HepG2 (cell line): Measurements from ENCODE around the gene TGM3. TPM values are rescaled to one million over a fixed set of nuclear protein-coding genes. Genes with fewer than 3 reads are reported as not detected.

Source experiments
- ATF7-NPFF ChIP-seq: sonication (generic); formaldehyde crosslinking; IDR thresholded peaks from 2 replicates; pipeline ENCODE4 v1.8.1; 2023; ENCODE audit warnings: mild to moderate bottlenecking, low read depth, missing genetic modification reagents, moderate library complexity
- CTCF ChIP-seq: sonication (generic); formaldehyde crosslinking; IDR thresholded peaks from 2 replicates; pipeline ENCODE4 v1.5.0; 2020; ENCODE audit warnings: mild to moderate bottlenecking, missing genetic modification reagents, moderate library complexity
- KDM3A ChIP-seq: IDR thresholded peaks from 2 replicates; pipeline ENCODE4 v1.6.1; 2018; ENCODE audit warnings: low read depth, missing compliant biosample characterization
- KLF6 ChIP-seq: IDR thresholded peaks from 2 replicates; pipeline ENCODE4 v1.8.0; 2016; ENCODE audit warnings: missing biosample characterization, missing genetic modification reagents
- PHF8 ChIP-seq: sonication (generic); formaldehyde crosslinking; IDR thresholded peaks from 2 replicates; pipeline ENCODE4 v1.5.0; 2020; ENCODE audit warnings: missing genetic modification reagents
- POGZ ChIP-seq: sonication (generic); formaldehyde crosslinking; IDR thresholded peaks from 2 replicates; pipeline ENCODE4 v1.4.0; 2020; ENCODE audit warnings: mild to moderate bottlenecking, missing genetic modification reagents
- RARG ChIP-seq: sonication (generic); formaldehyde crosslinking; IDR thresholded peaks from 2 replicates; pipeline ENCODE4 v1.4.0; 2020; ENCODE audit warnings: low read depth, mild to moderate bottlenecking, missing genetic modification reagents
- REL ChIP-seq: sonication (generic); formaldehyde crosslinking; conservative IDR thresholded peaks from 2 replicates; pipeline ENCODE4 v1.8.0; 2022; ENCODE audit warnings: mild to moderate bottlenecking, missing genetic modification reagents, moderate library complexity
- REPIN1 ChIP-seq: sonication (generic); formaldehyde crosslinking; IDR thresholded peaks from 2 replicates; pipeline ENCODE4 v1.8.0; 2022; ENCODE audit warnings: missing genetic modification reagents, low read depth, mild to moderate bottlenecking, borderline replicate concordance
- SALL2 ChIP-seq: sonication (generic); formaldehyde crosslinking; IDR thresholded peaks from 2 replicates; pipeline ENCODE4 v1.8.1; 2023; ENCODE audit warnings: mild to moderate bottlenecking, missing genetic modification reagents, inconsistent platforms
- YEATS2 ChIP-seq: sonication (generic); formaldehyde crosslinking; IDR thresholded peaks from 2 replicates; pipeline ENCODE4 v1.4.0; 2020; ENCODE audit warnings: missing genetic modification reagents, borderline replicate concordance
- ZNF263 ChIP-seq: sonication (generic); formaldehyde crosslinking; IDR thresholded peaks from 2 replicates; pipeline ENCODE4 v1.4.0; 2020; ENCODE audit warnings: missing genetic modification reagents
- ZNF280B ChIP-seq: sonication (generic); formaldehyde crosslinking; IDR thresholded peaks from 2 replicates; pipeline ENCODE4 v1.5.0; 2020; ENCODE audit warnings: missing genetic modification reagents, mild to moderate bottlenecking, borderline replicate concordance
- ZNF362 ChIP-seq: sonication (generic); formaldehyde crosslinking; IDR thresholded peaks from 2 replicates; pipeline ENCODE4 v1.4.0; 2020; ENCODE audit warnings: missing genetic modification reagents, mild to moderate bottlenecking, borderline replicate concordance
- ZNF407 ChIP-seq: sonication (generic); formaldehyde crosslinking; IDR thresholded peaks from one replicate; pipeline ENCODE4 v1.5.1; 2020; ENCODE audit warnings: mild to moderate bottlenecking, missing genetic modification reagents; ENCODE audit errors: not compliant biosample characterization
- polyA plus RNA-seq, 8 experiments: library from polyadenylated mRNA; depleted of rRNA in 3 of 8; stranded (reverse) in 7 of 8; unstranded in 1 of 8; fragments of >200 nt; fragmentation: Illumina TruSeq in 4 of 8; extraction: Trizol in 4 of 8; gene quantifications; 2 replicates each; pipeline versions ENCODE4 v1.2.1 to v1.2.3, GENCODE V29; 2011 to 2016; ENCODE audit warnings: low read depth in 4 of 8, missing spikeins in 1 of 8, mixed read lengths in 1 of 8; ENCODE audit not compliant: insufficient read depth in 1 of 8
- total RNA-seq, 5 experiments: library from RNA; depleted of rRNA; stranded (reverse); fragments of >200 nt; fragmentation: Illumina TruSeq; extraction: Trizol; gene quantifications; 2 replicates each; pipeline ENCODE4 v1.2.3, GENCODE V29; 2016; ENCODE audit warnings: low read depth in 1 of 5

Gene TGM3
- total and polyA plus RNA-seq, 2 of the 13 experiments (the other 11 are each of a cell fraction or from before 2014, with no cell fraction given): not detected

GRCh38 chr20:2264621-2265374 lies 31.0 kb upstream of the TGM3 start (continued):
- TF ChIP-seq SALL2 (peak; percentile 83), REPIN1 (CRISPR knock-in tag) (peak; percentile 77), PHF8 (peak; percentile 48; the same call in 1 of the 2 replicates), ATF7-NPFF (peak; percentile 74; the same call in 1 of the 2 replicates), YEATS2 (peak; percentile 39; the same call in 1 of the 2 replicates), ZNF362 (peak; percentile 70; the same call in 1 of the 2 replicates), ZNF263 (CRISPR knock-in tag) (peak; percentile 80), KLF6 (peak; percentile 93), KDM3A (CRISPR knock-in tag) (0 out of 2 replicates have a peak, but pooled peaks have one; percentile 89), RARG (CRISPR knock-in tag) (0 out of 2 replicates have a peak, but pooled peaks have one; percentile 43), ZNF407 (CRISPR knock-in tag) (peak; percentile 84), POGZ (peak; percentile 91), REL (0 out of 2 replicates have a peak, but pooled peaks have one; percentile 58), CTCF (CRISPR knock-in tag) (peak; percentile 25; the same call in 1 of the 2 replicates), ZNF280B (peak; percentile 87)
